OCI-LY1 (cell line): ENCODE data around the gene ZNF618.

Experiments used
- H2AFZ ChIP-seq: fragments of 200-600 bp; sonication (generic), shearing (Covaris generic); 2 replicates; pipeline ENCODE4 v1.6.0; 2014; ENCODE audit warnings: antibody characterized with exemption, mild to moderate bottlenecking, low read length
- H3F3A ChIP-seq: fragments of 200-600 bp; sonication (generic), shearing (Covaris generic); 2 replicates; pipeline ENCODE4 v1.6.0; 2014; ENCODE audit warnings: mild to moderate bottlenecking, antibody characterized with exemption, low read length, moderate library complexity; ENCODE audit not compliant: insufficient read depth
- H3K27ac ChIP-seq: fragments of 200-600 bp; sonication (generic); 2 replicates; pipeline ENCODE4 v1.5.1; 2014; ENCODE audit warnings: low read length, mixed run types, mild to moderate bottlenecking, low read depth; ENCODE audit not compliant: poor library complexity, severe bottlenecking
- H3K27me3 ChIP-seq: fragments of 200-600 bp; sonication (generic); 2 replicates; pipeline ENCODE4 v1.6.0; 2014; ENCODE audit warnings: antibody characterized with exemption, mild to moderate bottlenecking, low read length, moderate library complexity; ENCODE audit not compliant: insufficient read depth
- H3K36me3 ChIP-seq: fragments of 200-600 bp; sonication (generic); 2 replicates; pipeline ENCODE4 v1.6.1; 2014; ENCODE audit warnings: mild to moderate bottlenecking, antibody characterized with exemption, low read length, moderate library complexity, mixed read lengths; ENCODE audit not compliant: insufficient read depth
- H3K4me1 ChIP-seq: fragments of 200-600 bp; sonication (generic); 2 replicates; pipeline ENCODE4 v1.5.1; 2014; ENCODE audit warnings: mild to moderate bottlenecking, low read length, moderate library complexity; ENCODE audit not compliant: insufficient read depth, severe bottlenecking
- H3K4me2 ChIP-seq: fragments of 200-600 bp; sonication (generic), shearing (Covaris generic); 2 replicates; pipeline ENCODE4 v1.6.1; 2014; ENCODE audit warnings: low read length
- H3K4me3 ChIP-seq: fragments of 200-600 bp; sonication (generic); 2 replicates; pipeline ENCODE4 v1.5.1; 2014; ENCODE audit warnings: low read length, low read depth, mild to moderate bottlenecking, mixed read lengths; ENCODE audit not compliant: poor library complexity, severe bottlenecking
- H3K79me2 ChIP-seq: fragments of 200-600 bp; shearing (Covaris generic); 2 replicates; pipeline ENCODE4 v1.6.1; 2016; ENCODE audit warnings: mixed run types, low read length, mixed read lengths; ENCODE audit not compliant: insufficient read depth
- H3K9ac ChIP-seq: fragments of 200-600 bp; sonication (generic), shearing (Covaris generic); 2 replicates; pipeline ENCODE4 v1.6.1; 2014; ENCODE audit warnings: mild to moderate bottlenecking, low read length, mixed read lengths
- H3K9me2 ChIP-seq: fragments of 200-600 bp; sonication (generic), shearing (Covaris generic); 2 replicates; pipeline ENCODE4 v1.6.1; 2014; ENCODE audit warnings: low read depth, mild to moderate bottlenecking, low read length, mixed read lengths
- H3K9me3 ChIP-seq: fragments of 200-600 bp; shearing (Covaris generic); 2 replicates; pipeline ENCODE4 v1.6.1; 2014; ENCODE audit warnings: low read length, mixed read lengths
- H4K20me1 ChIP-seq: fragments of 200-600 bp; sonication (generic), shearing (Covaris generic); 2 replicates; pipeline ENCODE4 v1.6.0; 2016; ENCODE audit warnings: mild to moderate bottlenecking, low read length; ENCODE audit not compliant: insufficient read depth
- EZH2 ChIP-seq: fragments of 200-600 bp; sonication (generic), shearing (Covaris generic); IDR thresholded peaks from 2 replicates; pipeline ENCODE4 v1.8.0; 2017; ENCODE audit warnings: borderline replicate concordance, mixed run types, mild to moderate bottlenecking, antibody characterized with exemption, low read length, moderate library complexity, mixed read lengths
- TF ChIP-seq, protein P1 (sequence below): fragments of 200-600 bp; sonication (generic), shearing (Covaris generic); IDR thresholded peaks from 2 replicates; pipeline ENCODE4 v1.5.1; 2017; ENCODE audit warnings: mild to moderate bottlenecking, antibody characterized with exemption, low read length, moderate library complexity, mixed read lengths

ZNF618 gene

DNA sequence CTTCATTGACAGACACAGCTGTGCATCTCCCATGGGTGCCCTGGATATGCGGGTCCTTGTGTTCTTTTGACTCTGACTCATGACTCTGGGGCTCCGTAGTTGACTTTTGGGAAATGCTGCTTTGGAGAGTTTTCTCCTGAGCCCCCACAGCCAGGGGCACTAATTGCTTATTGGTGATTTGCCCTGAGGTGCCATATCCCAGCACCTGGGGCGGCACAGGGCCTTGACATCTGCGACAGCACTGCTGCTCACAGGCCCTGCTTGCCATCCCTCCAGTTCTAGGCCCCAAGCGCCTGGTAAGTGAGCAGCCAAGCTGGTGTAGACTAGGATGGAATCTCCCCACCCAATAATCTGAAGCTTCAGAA lies 126.9 kb downstream of the ZNF618 start:
- H3K4me3 ChIP-seq = no peak overlapping the region
- no peak overlapping the region for H3K4me2 ChIP-seq
- no peak for TF ChIP-seq EZH2
- no peaks in the 10 kb centered on the region for H3K79me2 ChIP-seq
- H3K36me3 ChIP-seq = no peaks in the 10 kb centered on the region
- H3K9ac ChIP-seq = no peak overlapping the region
- no peaks in the 10 kb centered on the region for H3F3A ChIP-seq
- no peak overlapping the region for H3K27ac ChIP-seq
- no peaks in the 10 kb centered on the region for H3K9me3 ChIP-seq
- no peaks in the 10 kb centered on the region for H3K27me3 ChIP-seq
- H3K9me2 ChIP-seq = no peaks in the 10 kb centered on the region
- no peak overlapping the region for H2AFZ ChIP-seq
- no peaks in the 10 kb centered on the region for H4K20me1 ChIP-seq
- no peaks in the 10 kb centered on the region for H3K4me1 ChIP-seq

DNA sequence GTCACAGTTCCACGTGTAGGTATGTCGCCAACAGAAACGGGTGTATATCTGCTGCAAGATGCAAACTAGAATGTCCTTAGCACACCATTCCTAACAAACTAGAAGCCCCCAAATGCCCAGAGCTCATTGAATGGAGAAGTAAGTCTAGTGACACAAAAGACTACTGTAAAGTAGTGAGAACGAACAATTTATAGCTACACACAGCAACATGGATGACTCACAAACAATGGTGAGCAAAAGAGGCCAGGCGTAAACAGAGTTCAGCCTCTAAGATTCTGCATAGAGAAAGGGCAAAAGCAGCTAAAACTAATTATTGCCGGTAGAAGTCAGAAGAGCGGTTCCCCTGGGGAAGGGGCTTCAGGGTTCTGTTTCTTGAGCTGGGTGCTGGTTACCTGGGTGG lies 127.2 kb downstream of the ZNF618 start:
- H3K4me1 ChIP-seq = no peaks in the 10 kb centered on the region
- no peak overlapping the region for H3K9ac ChIP-seq
- no peak overlapping the region for H2AFZ ChIP-seq
- no peaks in the 10 kb centered on the region for H3K79me2 ChIP-seq
- H3K27ac ChIP-seq = no peak overlapping the region
- TF ChIP-seq, protein P1, sequence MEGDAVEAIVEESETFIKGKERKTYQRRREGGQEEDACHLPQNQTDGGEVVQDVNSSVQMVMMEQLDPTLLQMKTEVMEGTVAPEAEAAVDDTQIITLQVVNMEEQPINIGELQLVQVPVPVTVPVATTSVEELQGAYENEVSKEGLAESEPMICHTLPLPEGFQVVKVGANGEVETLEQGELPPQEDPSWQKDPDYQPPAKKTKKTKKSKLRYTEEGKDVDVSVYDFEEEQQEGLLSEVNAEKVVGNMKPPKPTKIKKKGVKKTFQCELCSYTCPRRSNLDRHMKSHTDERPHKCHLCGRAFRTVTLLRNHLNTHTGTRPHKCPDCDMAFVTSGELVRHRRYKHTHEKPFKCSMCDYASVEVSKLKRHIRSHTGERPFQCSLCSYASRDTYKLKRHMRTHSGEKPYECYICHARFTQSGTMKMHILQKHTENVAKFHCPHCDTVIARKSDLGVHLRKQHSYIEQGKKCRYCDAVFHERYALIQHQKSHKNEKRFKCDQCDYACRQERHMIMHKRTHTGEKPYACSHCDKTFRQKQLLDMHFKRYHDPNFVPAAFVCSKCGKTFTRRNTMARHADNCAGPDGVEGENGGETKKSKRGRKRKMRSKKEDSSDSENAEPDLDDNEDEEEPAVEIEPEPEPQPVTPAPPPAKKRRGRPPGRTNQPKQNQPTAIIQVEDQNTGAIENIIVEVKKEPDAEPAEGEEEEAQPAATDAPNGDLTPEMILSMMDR = no peak
- no peak for TF ChIP-seq EZH2
- H4K20me1 ChIP-seq = no peaks in the 10 kb centered on the region
- no peaks in the 10 kb centered on the region for H3K9me2 ChIP-seq
- no peaks in the 10 kb centered on the region for H3K36me3 ChIP-seq
- H3K4me3 ChIP-seq = no peak overlapping the region
- H3K4me2 ChIP-seq = no peak overlapping the region
- H3K27me3 ChIP-seq = no peaks in the 10 kb centered on the region
- H3K9me3 ChIP-seq = no peaks in the 10 kb centered on the region
- H3F3A ChIP-seq = no peaks in the 10 kb centered on the region

DNA sequence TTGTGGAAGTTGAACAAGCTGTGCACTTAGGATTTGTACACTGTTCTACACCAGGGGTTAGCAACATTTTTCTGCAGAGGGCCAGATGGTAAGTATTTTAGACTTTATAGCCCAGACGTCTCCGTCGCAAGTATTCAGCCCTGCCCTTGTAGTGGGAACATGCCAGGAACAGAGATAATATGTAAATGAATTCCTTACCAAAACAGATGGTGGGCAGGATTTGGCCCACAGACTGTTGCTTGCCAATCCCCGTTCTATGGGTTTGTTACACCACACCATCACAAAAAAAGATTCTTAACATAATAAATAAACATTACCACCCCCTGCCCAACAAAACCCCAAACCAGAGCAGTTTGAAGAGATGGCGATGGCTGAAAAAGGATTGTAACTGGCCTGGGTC lies 127.6 kb downstream of the ZNF618 start:
- Histone ChIP-seq H3K36me3 (no peaks in the 10 kb centered on the region), H3K4me2 (no peak overlapping the region)

DNA sequence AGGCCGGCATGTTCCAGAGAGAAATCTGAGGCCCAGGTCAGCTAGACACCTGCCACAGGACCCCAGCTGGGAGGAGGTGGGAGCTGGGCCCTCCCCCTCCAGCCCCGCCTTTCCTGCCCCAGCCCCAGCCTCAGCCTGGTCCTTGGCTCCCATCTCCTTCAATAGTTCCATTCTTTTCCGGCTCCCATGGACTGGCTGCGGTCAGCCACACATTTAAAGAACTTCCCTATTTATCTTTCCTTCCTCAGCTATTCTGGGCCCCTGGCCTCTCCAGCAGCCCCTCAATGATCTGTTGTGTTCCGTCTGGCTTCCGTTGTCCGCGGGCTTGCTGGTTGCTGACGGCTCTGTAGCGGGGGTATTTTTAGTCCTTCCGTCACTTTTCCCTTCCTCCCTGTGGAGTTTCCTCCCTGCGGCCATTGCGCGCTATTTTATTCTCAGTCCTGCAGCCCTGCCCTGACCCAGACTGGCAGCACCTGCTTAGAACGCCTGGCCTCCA lies 128.2 kb downstream of the ZNF618 start:
- no peak overlapping the region for H3K9ac ChIP-seq
- H2AFZ ChIP-seq = no peak overlapping the region
- H3K4me3 ChIP-seq = no peak overlapping the region
- H3K4me2 ChIP-seq = no peak overlapping the region
- no peaks in the 10 kb centered on the region for H3K9me2 ChIP-seq
- H3K27ac ChIP-seq = no peak overlapping the region
- no peaks in the 10 kb centered on the region for H3K9me3 ChIP-seq
- H3K27me3 ChIP-seq = no peaks in the 10 kb centered on the region
- no peaks in the 10 kb centered on the region for H4K20me1 ChIP-seq
- H3F3A ChIP-seq = no peaks in the 10 kb centered on the region
- H3K79me2 ChIP-seq = no peaks in the 10 kb centered on the region
- no peaks in the 10 kb centered on the region for H3K4me1 ChIP-seq
- H3K36me3 ChIP-seq = no peaks in the 10 kb centered on the region
- TF ChIP-seq, protein P1 = no peak
- TF ChIP-seq EZH2 = no peak

More for the DNA sequence above, 127.6 kb downstream of the ZNF618 start:
- Histone ChIP-seq H3F3A (no peaks in the 10 kb centered on the region), H3K27me3 (no peaks in the 10 kb centered on the region), H3K9ac (no peak overlapping the region), H3K4me3 (no peak overlapping the region), H3K79me2 (no peaks in the 10 kb centered on the region), H3K9me3 (no peaks in the 10 kb centered on the region), H3K27ac (no peak overlapping the region), H4K20me1 (no peaks in the 10 kb centered on the region), H3K9me2 (no peaks in the 10 kb centered on the region), H2AFZ (no peak overlapping the region), H3K4me1 (no peaks in the 10 kb centered on the region)
- TF ChIP-seq EZH2 = no peak
- TF ChIP-seq, protein P1 = no peak
